ENCODE measurements around the gene SESN3. TPM values are rescaled to one million over a fixed set of nuclear protein-coding genes. Genes with fewer than 3 reads are reported as not detected.

Gene SESN3
- total RNA-seq, 1 experiment from 2014 or later: 34.9 TPM

DNA sequence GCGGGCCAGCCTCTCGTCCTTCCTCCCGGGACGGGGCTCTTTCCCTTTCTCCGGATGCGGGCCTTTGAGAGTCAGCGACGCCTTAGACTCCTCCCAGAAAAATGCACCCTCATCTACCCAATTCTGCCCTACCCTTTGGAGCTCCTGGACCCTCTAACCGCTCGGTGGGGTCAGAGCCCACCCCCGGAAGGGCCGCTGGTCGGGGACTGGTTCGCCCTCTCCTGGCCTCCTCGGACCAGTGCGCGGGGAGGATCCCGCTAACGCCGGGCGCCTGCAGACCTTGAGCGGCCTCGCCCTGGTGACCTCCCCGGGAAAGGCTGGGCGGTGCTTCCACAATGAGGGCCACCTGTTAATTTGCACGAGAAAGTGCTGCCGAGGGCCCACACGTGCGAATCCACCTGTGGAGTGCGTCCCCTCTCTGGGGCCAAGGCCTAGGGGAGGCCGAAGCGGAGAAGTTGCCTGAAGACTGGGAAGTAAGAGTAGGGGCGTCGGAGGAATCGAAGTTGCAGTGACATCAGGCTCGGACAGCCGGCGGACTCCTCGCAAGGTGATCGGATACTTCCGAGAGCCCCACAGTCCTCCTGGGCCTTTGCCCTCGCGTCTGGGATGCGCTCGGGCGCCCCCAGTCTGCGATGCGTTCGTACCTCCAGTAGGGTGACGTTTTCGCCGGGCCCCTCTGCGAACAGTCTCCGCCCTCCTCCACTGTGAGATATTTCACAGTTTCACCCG is 79.9 kb downstream of the SESN3 start (continued):
- TF ChIP-seq ELF4 (CRISPR knock-in tag; IDR thresholded peaks at IDR 0.05; ENCODE audit: low read depth) (no peak), ZNF263 (CRISPR knock-in tag; IDR thresholded peaks at IDR 0.05; ENCODE audit: low read depth) (no peak), GRHL2 (CRISPR knock-in tag; IDR thresholded peaks at IDR 0.05; ENCODE audit: insufficient replicate concordance, severe bottlenecking) (no peak), AFF4 (CRISPR knock-in tag; IDR thresholded peaks at IDR 0.05; ENCODE audit: borderline replicate concordance) (no peak), ZNF671 (CRISPR knock-in tag; IDR thresholded peaks at IDR 0.05) (no peak), ZNF396 (CRISPR knock-in tag; IDR thresholded peaks at IDR 0.05; ENCODE audit: borderline replicate concordance) (no peak), ARID4B (CRISPR knock-in tag; IDR thresholded peaks at IDR 0.05; ENCODE audit: borderline replicate concordance) (no peak; the same call in none of the 2 replicates), TP53 (CRISPR knock-in tag; IDR thresholded peaks at IDR 0.05) (peak; percentile 84; the same call in 1 of the 2 replicates), RELA (CRISPR knock-in tag; IDR thresholded peaks at IDR 0.05; ENCODE audit: borderline replicate concordance) (no peak), FOXP1 (CRISPR knock-in tag; IDR thresholded peaks at IDR 0.05; ENCODE audit: borderline replicate concordance) (peak; percentile 85), NR3C1 (CRISPR knock-in tag; conservative IDR thresholded peaks at IDR 0.05; ENCODE audit: low read depth) (no peak), ATF1 (CRISPR knock-in tag; IDR thresholded peaks at IDR 0.05) (no peak), SP1 (CRISPR knock-in tag; conservative IDR thresholded peaks at IDR 0.05) (peak; percentile 35; the same call in 1 of the 2 replicates), ZNF219 (CRISPR knock-in tag; IDR thresholded peaks at IDR 0.05; ENCODE audit: borderline replicate concordance) (no peak)
- TF ChIP-seq, protein P1, sequence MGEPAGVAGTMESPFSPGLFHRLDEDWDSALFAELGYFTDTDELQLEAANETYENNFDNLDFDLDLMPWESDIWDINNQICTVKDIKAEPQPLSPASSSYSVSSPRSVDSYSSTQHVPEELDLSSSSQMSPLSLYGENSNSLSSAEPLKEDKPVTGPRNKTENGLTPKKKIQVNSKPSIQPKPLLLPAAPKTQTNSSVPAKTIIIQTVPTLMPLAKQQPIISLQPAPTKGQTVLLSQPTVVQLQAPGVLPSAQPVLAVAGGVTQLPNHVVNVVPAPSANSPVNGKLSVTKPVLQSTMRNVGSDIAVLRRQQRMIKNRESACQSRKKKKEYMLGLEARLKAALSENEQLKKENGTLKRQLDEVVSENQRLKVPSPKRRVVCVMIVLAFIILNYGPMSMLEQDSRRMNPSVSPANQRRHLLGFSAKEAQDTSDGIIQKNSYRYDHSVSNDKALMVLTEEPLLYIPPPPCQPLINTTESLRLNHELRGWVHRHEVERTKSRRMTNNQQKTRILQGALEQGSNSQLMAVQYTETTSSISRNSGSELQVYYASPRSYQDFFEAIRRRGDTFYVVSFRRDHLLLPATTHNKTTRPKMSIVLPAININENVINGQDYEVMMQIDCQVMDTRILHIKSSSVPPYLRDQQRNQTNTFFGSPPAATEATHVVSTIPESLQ (CRISPR knock-in tag; IDR thresholded peaks at IDR 0.05): no peak
- TF ChIP-seq, protein P2, sequence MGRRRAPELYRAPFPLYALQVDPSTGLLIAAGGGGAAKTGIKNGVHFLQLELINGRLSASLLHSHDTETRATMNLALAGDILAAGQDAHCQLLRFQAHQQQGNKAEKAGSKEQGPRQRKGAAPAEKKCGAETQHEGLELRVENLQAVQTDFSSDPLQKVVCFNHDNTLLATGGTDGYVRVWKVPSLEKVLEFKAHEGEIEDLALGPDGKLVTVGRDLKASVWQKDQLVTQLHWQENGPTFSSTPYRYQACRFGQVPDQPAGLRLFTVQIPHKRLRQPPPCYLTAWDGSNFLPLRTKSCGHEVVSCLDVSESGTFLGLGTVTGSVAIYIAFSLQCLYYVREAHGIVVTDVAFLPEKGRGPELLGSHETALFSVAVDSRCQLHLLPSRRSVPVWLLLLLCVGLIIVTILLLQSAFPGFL (CRISPR knock-in tag; IDR thresholded peaks at IDR 0.05; ENCODE audit: borderline replicate concordance): no peak
- TF ChIP-seq, protein P3, sequence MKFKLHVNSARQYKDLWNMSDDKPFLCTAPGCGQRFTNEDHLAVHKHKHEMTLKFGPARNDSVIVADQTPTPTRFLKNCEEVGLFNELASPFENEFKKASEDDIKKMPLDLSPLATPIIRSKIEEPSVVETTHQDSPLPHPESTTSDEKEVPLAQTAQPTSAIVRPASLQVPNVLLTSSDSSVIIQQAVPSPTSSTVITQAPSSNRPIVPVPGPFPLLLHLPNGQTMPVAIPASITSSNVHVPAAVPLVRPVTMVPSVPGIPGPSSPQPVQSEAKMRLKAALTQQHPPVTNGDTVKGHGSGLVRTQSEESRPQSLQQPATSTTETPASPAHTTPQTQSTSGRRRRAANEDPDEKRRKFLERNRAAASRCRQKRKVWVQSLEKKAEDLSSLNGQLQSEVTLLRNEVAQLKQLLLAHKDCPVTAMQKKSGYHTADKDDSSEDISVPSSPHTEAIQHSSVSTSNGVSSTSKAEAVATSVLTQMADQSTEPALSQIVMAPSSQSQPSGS (CRISPR knock-in tag; IDR thresholded peaks at IDR 0.05; ENCODE audit: borderline replicate concordance, low read depth): no peak
- TF ChIP-seq, protein P4, sequence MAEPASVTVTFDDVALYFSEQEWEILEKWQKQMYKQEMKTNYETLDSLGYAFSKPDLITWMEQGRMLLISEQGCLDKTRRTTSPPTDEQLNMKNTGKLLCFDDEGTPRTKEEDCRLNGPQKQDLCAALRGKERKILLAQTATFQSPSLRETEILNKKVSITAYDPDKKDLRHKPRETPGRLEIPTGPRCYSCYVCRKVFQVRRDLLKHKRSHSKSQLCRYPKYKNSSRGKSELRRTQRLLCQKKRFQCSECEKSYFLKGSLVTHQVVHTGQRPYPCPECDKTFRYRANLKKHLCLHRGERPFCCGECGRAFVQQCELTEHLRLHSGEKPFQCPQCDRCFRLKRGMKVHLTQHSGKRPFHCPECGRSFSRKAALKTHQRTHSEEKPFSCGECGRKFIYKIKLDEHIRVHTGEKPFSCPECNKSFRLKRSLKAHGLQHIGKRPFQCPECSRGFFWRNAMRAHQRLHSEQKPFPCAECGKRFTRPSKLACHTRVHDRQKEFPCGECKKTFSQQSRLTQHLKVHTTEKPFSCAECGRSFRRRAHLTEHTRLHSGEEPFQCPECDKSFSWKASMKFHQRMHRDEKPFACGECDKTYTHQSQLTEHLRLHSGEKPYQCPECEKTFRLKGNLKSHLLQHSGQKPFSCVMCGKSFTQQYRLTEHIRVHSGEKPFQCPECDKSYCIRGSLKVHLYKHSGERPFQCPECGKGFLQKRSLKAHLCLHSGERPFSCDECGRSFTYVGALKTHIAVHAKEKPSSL (CRISPR knock-in tag; conservative IDR thresholded peaks at IDR 0.05): no peak
- TF ChIP-seq, protein P5, sequence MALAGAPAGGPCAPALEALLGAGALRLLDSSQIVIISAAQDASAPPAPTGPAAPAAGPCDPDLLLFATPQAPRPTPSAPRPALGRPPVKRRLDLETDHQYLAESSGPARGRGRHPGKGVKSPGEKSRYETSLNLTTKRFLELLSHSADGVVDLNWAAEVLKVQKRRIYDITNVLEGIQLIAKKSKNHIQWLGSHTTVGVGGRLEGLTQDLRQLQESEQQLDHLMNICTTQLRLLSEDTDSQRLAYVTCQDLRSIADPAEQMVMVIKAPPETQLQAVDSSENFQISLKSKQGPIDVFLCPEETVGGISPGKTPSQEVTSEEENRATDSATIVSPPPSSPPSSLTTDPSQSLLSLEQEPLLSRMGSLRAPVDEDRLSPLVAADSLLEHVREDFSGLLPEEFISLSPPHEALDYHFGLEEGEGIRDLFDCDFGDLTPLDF (CRISPR knock-in tag; IDR thresholded peaks at IDR 0.05): peak; percentile 63; the same call in 1 of the 2 replicates

Measured in WTC11 (cell line).